22Rv1 (cell line): ENCODE data around the gene GSTA2.
"Not testable (repeated sequence)": the region's sequence is repeated elsewhere in the genome, so short reads cannot be mapped to it uniquely, and the experiment has no call there.

Experiments
- H3K27ac ChIP-seq: fragments of 450-650 bp; 2 replicates; pipeline ENCODE4 v1.5.1; 2017
- CTCF ChIP-seq: fragments of 450-650 bp; IDR thresholded peaks from 2 replicates; pipeline ENCODE4 v1.5.1; 2017; ENCODE audit warnings: mild to moderate bottlenecking
- ZFX ChIP-seq: fragments of 450-650 bp; IDR thresholded peaks from 2 replicates; pipeline ENCODE4 v1.6.1; 2017; ENCODE audit warnings: antibody characterized with exemption, borderline replicate concordance

Gene GSTA2

GRCh38 chr6:52788478-52788877, 25.2 kb upstream of the GSTA2 start:
- no peak for TF ChIP-seq CTCF
- TF ChIP-seq ZFX: no peak
- H3K27ac ChIP-seq: no peak overlapping the region

- no peak overlapping the region for H3K27ac ChIP-seq
- TF ChIP-seq CTCF: no peak
- no peak for TF ChIP-seq ZFX
Observed at GRCh38 chr6:52787917-52788316, 24.6 kb upstream of the GSTA2 start.

- no peak for TF ChIP-seq CTCF
- TF ChIP-seq ZFX: no peak
Observed at GRCh38 chr6:52786249-52786956, 23.1 kb upstream of the GSTA2 start.

GRCh38 chr6:52782696-52783274, 19.5 kb upstream of the GSTA2 start:
- H3K27ac ChIP-seq: not testable (repeated sequence)

More at GRCh38 chr6:52786249-52786956, 23.1 kb upstream of the GSTA2 start:
- H3K27ac ChIP-seq: no peak overlapping the region

GRCh38 chr6:52782209-52782608, 18.9 kb upstream of the GSTA2 start:
- H3K27ac ChIP-seq: not testable (repeated sequence)

- TF ChIP-seq CTCF (no peak), ZFX (no peak)
- H3K27ac ChIP-seq: no peak overlapping the region
Observed at GRCh38 chr6:52779237-52779636, 16.0 kb upstream of the GSTA2 start.

- H3K27ac ChIP-seq: not testable (repeated sequence)
Observed at GRCh38 chr6:52776711-52777351, 13.6 kb upstream of the GSTA2 start.

GRCh38 chr6:52769399-52769798, 6.1 kb upstream of the GSTA2 start:
- H3K27ac ChIP-seq: not testable (repeated sequence)

GRCh38 chr6:52767658-52768057, 4.4 kb upstream of the GSTA2 start:
- H3K27ac ChIP-seq: not testable (repeated sequence)

- not testable (repeated sequence) for H3K27ac ChIP-seq
Observed at GRCh38 chr6:52761673-52762491, 1.4 kb downstream of the GSTA2 start.
